Epithelial cell of esophagus (primary cell): ENCODE data around the gene WBP2.

Experiments used
- DNase-seq: peaks from one replicate; pipeline ENCODE4 v3.0.0; 2010; ENCODE audit warnings: low read depth
- H3K4me3 ChIP-seq: 2 replicates; pipeline ENCODE4 v1.5.1; 2011; ENCODE audit warnings: mild to moderate bottlenecking, low read length, control low read depth
- CTCF ChIP-seq: IDR thresholded peaks from 2 replicates; pipeline ENCODE4 v1.5.1; 2011; ENCODE audit warnings: low read depth, mild to moderate bottlenecking, low read length, control low read depth, inconsistent platforms; ENCODE audit not compliant: insufficient read depth; ENCODE audit errors: missing control alignments

WBP2 gene

GRCh38 chr17:75898791-75899190, 43.7 kb upstream of the WBP2 start:
- no peak overlapping the region for H3K4me3 ChIP-seq
- DNase-seq: no peak
- no peak for TF ChIP-seq CTCF

- DNase-seq: no peak
- no peak overlapping the region for H3K4me3 ChIP-seq
Measured at GRCh38 chr17:75898065-75898464, 42.9 kb upstream of the WBP2 start.

GRCh38 chr17:75897160-75898019, 42.3 kb upstream of the WBP2 start:
- peak overlapping the region; percentile 63 for H3K4me3 ChIP-seq
- no peak for TF ChIP-seq CTCF
- no peak for DNase-seq

More at GRCh38 chr17:75898065-75898464, 42.9 kb upstream of the WBP2 start:
- TF ChIP-seq CTCF: no peak

GRCh38 chr17:75896415-75897159, 41.5 kb upstream of the WBP2 start, which contains the start of gene TRIM65:
Gene TRIM65, minus strand, starts transcription at chr17:75896951. Its CDS starts 14 bp downstream, at chr17:75896937.
- peak; percentile 79 for DNase-seq
- H3K4me3 ChIP-seq: peak within 1 kb of the TSS; percentile 63
- peak; percentile 20 for TF ChIP-seq CTCF

DNA sequence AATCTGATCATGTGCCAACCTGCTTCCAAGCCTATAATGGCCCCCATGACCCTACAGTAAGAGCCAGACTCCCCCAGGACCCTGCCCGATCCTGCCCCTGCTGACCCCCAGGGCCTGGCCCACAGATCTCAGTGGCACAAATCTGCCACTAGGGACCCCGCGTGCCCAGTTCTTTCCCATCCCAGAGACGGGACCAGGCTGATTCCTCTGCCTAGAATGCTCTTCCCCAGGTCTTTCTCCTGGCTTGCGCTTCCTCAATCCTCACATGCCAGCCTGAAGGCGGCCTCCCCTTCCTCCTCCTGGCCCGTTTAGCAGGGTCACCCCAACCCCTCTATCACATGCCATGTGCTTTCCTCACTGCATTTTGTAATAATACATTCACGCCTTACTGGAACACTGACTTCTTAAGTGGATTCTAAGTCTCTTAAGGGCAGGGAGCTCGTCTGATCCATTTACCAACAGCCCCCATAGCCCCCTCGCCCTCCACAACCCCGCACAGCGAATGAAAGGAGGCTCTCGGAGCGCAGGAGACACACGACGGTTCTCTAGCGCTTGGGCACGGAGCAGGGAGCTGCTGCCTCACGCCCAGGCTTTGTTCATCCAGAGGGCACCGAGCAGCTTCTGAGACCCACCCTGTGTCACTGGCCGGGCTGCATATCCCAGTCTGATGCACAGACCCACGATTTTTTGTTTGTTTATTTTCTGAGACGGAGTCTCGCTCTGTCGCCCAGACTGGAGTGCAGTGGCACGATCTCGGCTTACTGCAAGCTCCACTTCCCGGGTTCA, 40.4 kb upstream of the WBP2 start:
- DNase-seq: no peak
- peak overlapping the region; percentile 63 for H3K4me3 ChIP-seq
- no peak for TF ChIP-seq CTCF

DNA sequence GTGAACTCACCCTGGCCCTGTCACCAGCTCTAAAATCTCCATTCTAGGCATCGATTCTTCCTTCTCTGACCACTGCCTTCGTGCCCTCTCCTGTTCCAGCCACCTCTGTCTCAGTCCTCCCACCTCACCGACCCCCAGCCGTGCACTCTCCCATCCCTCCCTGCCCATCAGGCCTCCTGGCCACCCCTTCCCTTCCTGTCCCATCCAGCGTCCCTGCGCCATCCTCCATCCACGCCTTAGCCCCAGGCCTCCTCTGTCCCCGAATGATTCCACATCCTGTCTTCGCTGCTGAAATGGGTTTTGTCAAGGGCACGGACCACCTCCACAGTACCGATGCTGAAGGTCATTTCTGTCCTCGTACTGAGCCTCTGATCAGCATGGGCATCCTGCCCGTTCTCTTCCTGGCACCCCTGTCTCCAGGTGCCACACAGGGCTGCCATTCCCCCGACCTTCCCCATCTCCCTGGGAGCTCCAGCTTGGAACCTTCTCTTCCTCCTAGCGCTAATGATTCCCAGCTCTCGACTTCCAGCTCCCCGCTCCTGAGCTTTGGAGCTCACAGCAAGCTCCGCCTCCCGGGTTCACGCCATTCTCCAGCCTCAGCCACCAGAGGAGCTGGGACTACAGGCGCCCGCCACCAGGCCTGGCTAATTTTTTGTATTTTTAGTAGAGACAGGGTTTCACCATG, 39.1 kb upstream of the WBP2 start:
- no peak overlapping the region for H3K4me3 ChIP-seq
- no peak for DNase-seq
- TF ChIP-seq CTCF: no peak
